Measurements from ENCODE around the gene CACNB3. TPM values are rescaled to one million over a fixed set of nuclear protein-coding genes. Genes with fewer than 3 reads are reported as not detected.
A peak's percentile ranks its signal among the peaks of the same experiment; 100 is the strongest.

CACNB3 gene
- total RNA-seq, 1 experiment from 2014 or later, result 7.0 TPM

DNA sequence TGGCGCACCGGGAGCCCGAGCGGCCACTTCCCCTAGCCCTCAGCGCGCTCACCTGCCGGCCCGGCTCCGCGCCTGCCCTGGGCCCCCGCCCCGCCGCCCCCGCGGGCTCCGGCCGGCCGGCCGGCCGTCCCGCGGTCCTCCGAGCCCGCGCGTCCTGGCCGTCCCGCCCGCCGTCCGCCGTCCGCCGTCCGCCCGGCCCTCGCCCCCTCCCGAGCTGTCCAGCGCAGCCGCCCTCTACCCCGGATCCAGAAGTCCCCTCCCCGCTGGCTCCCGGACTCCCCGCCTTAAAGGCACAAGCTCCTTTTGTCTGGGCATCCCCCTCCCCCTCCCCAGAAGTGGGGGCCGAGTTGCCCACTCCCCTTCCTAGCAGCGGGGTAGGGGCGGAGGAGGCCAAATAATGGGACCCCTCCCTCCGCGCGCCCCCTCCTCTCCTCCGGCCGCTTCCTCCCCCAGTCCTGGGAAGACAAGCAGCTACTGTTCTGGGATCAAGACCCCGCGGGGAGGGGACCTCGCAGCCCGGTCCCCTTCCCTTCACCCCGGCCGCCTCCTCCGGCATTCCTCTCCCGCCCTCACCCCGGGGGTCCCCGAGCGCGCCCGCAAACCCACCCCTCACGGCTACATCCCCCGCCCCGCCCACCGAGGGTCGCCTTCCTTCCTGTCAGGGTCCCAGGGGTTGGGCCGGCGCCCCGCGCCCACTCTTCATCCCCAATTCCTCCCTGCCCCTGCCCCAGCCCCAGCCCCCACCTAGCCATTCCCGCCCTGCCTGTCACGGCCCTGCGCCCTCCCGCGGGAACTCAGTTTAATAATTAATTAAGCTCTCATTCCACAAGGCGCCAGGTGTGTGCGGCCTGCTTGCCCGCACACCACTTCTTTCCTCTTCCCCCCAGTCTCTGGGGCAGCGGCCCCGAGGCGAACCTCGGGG, 29.2 kb upstream of the CACNB3 start, which contains the start of gene ADCY6:
ADCY6 (minus strand) TSS at position 236 of the 922 bp plus-strand sequence. CDS start 5,655 bp downstream, outside the sequence.
- Mint-ChIP-seq H3K36me3 (ENCODE audit: insufficient read depth, unreplicated experiment) (no peaks in the 10 kb centered on the region), H3K27me3 (ENCODE audit: insufficient read depth, unreplicated experiment) (no peaks in the 10 kb centered on the region), H3K4me1 (ENCODE audit: insufficient read depth, unreplicated experiment) (peaks cover 22% of the 10 kb centered on the region), H3K4me3 (ENCODE audit: unreplicated experiment) (peak within 1 kb of the TSS; percentile 86), H3K27ac (ENCODE audit: low read depth, unreplicated experiment) (peak within 1 kb of the TSS; percentile 95), H3K9me3 (ENCODE audit: unreplicated experiment) (no peaks in the 10 kb centered on the region)
- TF ChIP-seq, protein P1, sequence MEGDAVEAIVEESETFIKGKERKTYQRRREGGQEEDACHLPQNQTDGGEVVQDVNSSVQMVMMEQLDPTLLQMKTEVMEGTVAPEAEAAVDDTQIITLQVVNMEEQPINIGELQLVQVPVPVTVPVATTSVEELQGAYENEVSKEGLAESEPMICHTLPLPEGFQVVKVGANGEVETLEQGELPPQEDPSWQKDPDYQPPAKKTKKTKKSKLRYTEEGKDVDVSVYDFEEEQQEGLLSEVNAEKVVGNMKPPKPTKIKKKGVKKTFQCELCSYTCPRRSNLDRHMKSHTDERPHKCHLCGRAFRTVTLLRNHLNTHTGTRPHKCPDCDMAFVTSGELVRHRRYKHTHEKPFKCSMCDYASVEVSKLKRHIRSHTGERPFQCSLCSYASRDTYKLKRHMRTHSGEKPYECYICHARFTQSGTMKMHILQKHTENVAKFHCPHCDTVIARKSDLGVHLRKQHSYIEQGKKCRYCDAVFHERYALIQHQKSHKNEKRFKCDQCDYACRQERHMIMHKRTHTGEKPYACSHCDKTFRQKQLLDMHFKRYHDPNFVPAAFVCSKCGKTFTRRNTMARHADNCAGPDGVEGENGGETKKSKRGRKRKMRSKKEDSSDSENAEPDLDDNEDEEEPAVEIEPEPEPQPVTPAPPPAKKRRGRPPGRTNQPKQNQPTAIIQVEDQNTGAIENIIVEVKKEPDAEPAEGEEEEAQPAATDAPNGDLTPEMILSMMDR (IDR thresholded peaks at IDR 0.05; ENCODE audit: unreplicated experiment), result no peak
- ChIA-PET CTCF (interaction anchor here (0.7 to 1.7 kb wide), 3 partner anchors 26 to 35 kb away, joined by 3 to 9 read pairs (median 3); no protein-coding TSS in a partner anchor), POLR2A (interaction anchor here (0.6 to 2.6 kb wide), 10 partner anchors 9 to 321 kb away, joined by 3 to 19 read pairs (median 4); partner anchors contain the start of genes CCNT1 and KANSL2)
- DNase-seq (ENCODE audit: unreplicated experiment), result peak; percentile 68
- intact Hi-C loops (cut with micrococcal nuclease), result no loop called here
- no TSS peak for BruUV-seq (replicated peaks)

DNA sequence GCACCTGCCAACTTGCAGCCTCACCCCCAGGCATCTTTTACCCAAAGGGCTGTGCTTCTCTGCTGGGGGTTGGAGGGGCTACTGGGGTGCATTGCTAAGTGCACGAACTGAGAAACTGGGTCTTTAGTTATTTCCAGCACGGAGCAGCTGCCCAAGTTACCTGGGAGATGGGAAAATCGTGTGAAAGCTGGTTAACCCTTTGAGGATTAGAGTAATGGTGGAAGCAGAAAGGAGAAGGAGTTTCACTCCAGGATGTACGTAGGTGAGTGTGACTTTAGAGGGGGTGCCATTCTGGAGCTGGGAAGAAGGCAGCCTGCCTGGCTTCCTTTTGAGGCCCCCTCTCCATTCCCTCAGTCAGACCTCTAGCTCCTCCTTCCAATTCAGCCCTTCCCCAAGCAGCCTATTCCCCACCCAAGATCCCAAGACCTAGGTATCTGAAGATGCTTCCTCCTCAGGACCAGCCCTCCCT, 28.4 kb upstream of the CACNB3 start:
- TF ChIP-seq, protein P1 (IDR thresholded peaks at IDR 0.05; ENCODE audit: unreplicated experiment), result no peak
- POLR2A ChIA-PET, result interaction anchor here (0.6 to 2.6 kb wide), 7 partner anchors 10 to 107 kb away, joined by 3 to 19 read pairs (median 4); partner anchors contain the start of genes CCNT1 and KANSL2
- no TSS peak for BruUV-seq (replicated peaks)

DNA sequence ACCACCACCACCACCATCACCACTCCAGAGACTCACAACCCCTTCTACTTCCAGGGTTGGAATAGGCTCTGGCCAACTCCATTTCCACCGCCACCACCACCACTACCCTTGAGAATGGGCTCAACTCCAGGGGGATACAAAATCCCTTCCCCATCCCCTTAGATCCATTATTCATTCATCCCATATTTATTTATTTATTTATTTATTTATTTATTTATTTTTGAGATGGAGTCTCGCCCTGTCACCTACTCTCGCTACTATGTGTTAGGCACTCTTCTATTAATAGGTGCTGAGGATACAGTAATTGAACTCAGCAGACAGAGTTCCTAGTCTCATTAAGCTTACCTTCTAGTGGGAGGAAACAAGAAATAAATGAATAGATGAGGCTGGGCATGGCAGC, 24.6 kb upstream of the CACNB3 start:
- Mint-ChIP-seq H3K36me3 (ENCODE audit: insufficient read depth, unreplicated experiment) (no peaks in the 10 kb centered on the region), H3K9me3 (ENCODE audit: unreplicated experiment) (no peaks in the 10 kb centered on the region), H3K4me1 (ENCODE audit: insufficient read depth, unreplicated experiment) (peaks cover 15% of the 10 kb centered on the region), H3K27me3 (ENCODE audit: insufficient read depth, unreplicated experiment) (no peaks in the 10 kb centered on the region), H3K4me3 (ENCODE audit: unreplicated experiment) (no peak overlapping the region), H3K27ac (ENCODE audit: low read depth, unreplicated experiment) (no peak overlapping the region)
- TF ChIP-seq, protein P1 (IDR thresholded peaks at IDR 0.05; ENCODE audit: unreplicated experiment), result no peak
- no peak for DNase-seq (ENCODE audit: unreplicated experiment)
- ChIA-PET CTCF (interaction anchor here (3.0 to 11.1 kb wide), 3 partner anchors 10 to 41 kb away, joined by 20 to 241 read pairs (median 31); no protein-coding TSS in a partner anchor), POLR2A (interaction anchor here (3.5 kb wide), 1 partner anchor 40 kb away, joined by 31 read pairs; no protein-coding TSS in a partner anchor)
- intact Hi-C loops (cut with micrococcal nuclease), result no loop called here
- BruUV-seq (replicated peaks), result no TSS peak

More for the DNA sequence above, 28.4 kb upstream of the CACNB3 start:
- CTCF ChIA-PET, result interaction anchor here (0.7 to 1.7 kb wide), 3 partner anchors 25 to 36 kb away, joined by 3 to 9 read pairs (median 3); no protein-coding TSS in a partner anchor
- H3K27me3 Mint-ChIP-seq (ENCODE audit: insufficient read depth, unreplicated experiment), result no peaks in the 10 kb centered on the region
- no peaks in the 10 kb centered on the region for H3K36me3 Mint-ChIP-seq (ENCODE audit: insufficient read depth, unreplicated experiment)
- H3K4me3 Mint-ChIP-seq (ENCODE audit: unreplicated experiment), result peak overlapping the region; percentile 86
- no peaks in the 10 kb centered on the region for H3K9me3 Mint-ChIP-seq (ENCODE audit: unreplicated experiment)
- DNase-seq (ENCODE audit: unreplicated experiment), result no peak
- H3K4me1 Mint-ChIP-seq (ENCODE audit: insufficient read depth, unreplicated experiment), result peaks cover 26% of the 10 kb centered on the region
- intact Hi-C loops (cut with micrococcal nuclease), result no loop called here
- H3K27ac Mint-ChIP-seq (ENCODE audit: low read depth, unreplicated experiment), result peak overlapping the region; percentile 95

DNA sequence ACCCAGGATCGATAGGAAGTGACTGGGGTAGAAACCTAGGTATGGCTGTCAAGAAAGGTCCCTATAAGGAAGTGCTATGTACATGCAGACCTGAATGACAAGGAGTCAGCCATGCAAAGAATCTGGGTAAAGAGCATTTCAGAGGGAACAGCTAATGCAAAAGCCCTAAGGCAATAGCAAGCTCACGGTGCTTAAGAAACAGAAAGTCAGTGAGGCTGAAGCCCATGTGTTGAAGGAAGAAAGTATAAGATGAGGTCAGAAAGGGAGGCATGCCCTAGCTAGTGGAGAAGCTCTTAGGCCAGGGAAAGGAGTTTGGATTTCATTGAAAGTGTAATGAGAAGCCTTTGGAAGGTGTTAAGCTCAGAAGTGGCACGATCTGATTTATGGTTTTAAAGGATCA, 23.4 kb upstream of the CACNB3 start:
- Mint-ChIP-seq H3K27me3 (ENCODE audit: insufficient read depth, unreplicated experiment) (no peaks in the 10 kb centered on the region), H3K27ac (ENCODE audit: low read depth, unreplicated experiment) (no peak overlapping the region), H3K4me1 (ENCODE audit: insufficient read depth, unreplicated experiment) (peaks cover 12% of the 10 kb centered on the region), H3K9me3 (ENCODE audit: unreplicated experiment) (no peaks in the 10 kb centered on the region), H3K4me3 (ENCODE audit: unreplicated experiment) (no peak overlapping the region), H3K36me3 (ENCODE audit: insufficient read depth, unreplicated experiment) (no peaks in the 10 kb centered on the region)
- intact Hi-C loops (cut with micrococcal nuclease), result loop anchor here (1.0 kb wide), 1 partner anchor 42 kb away; no protein-coding TSS in a partner anchor
- POLR2A ChIA-PET, result interaction anchor here (0.8 to 3.5 kb wide), 8 partner anchors 10 to 336 kb away, joined by 3 to 31 read pairs (median 4); partner anchors contain the start of genes CCNT1 and TUBA1B
- CTCF ChIA-PET, result interaction anchor here (0.6 to 11.1 kb wide), 29 partner anchors 10 to 363 kb away, joined by 3 to 241 read pairs (median 6); partner anchors contain the start of gene DDX23
- TF ChIP-seq, protein P1 (IDR thresholded peaks at IDR 0.05; ENCODE audit: unreplicated experiment), result no peak
- no TSS peak for BruUV-seq (replicated peaks)
- peak; percentile 28 for DNase-seq (ENCODE audit: unreplicated experiment)

Measured in MCF 10A (cell line).